ENCODE measurements around the gene VAPB. TPM values are rescaled to one million over a fixed set of nuclear protein-coding genes. Genes with fewer than 3 reads are reported as not detected.
A peak's percentile ranks its signal among the peaks of the same experiment; 100 is the strongest.

The VAPB gene
- total RNA-seq, 1 donor from 2014 or later = 13.0 TPM

- H3K4me3 ChIP-seq (ENCODE audit: low read depth, low read length) = no peak overlapping the region
- no peak for DNase-seq (ENCODE audit: low read depth)
- TF ChIP-seq CTCF (conservative IDR thresholded peaks at IDR 0.05; ENCODE audit: low read depth, low read length) = no peak
Measured at GRCh38 chr20:58479726-58480440, 90.9 kb downstream of the VAPB start.

- no peak overlapping the region for H3K4me3 ChIP-seq (ENCODE audit: low read depth, low read length)
- TF ChIP-seq CTCF (conservative IDR thresholded peaks at IDR 0.05; ENCODE audit: low read depth, low read length) = no peak
- DNase-seq (ENCODE audit: low read depth) = no peak
Measured at GRCh38 chr20:58480551-58481336, 91.7 kb downstream of the VAPB start.

GRCh38 chr20:58481481-58482021, 92.5 kb downstream of the VAPB start:
- peak overlapping the region; percentile 41 for H3K4me3 ChIP-seq (ENCODE audit: low read depth, low read length)
- peak; percentile 76 for TF ChIP-seq CTCF (conservative IDR thresholded peaks at IDR 0.05; ENCODE audit: low read depth, low read length)
- DNase-seq (ENCODE audit: low read depth) = no peak

- TF ChIP-seq CTCF (conservative IDR thresholded peaks at IDR 0.05; ENCODE audit: low read depth, low read length) = no peak
- H3K4me3 ChIP-seq (ENCODE audit: low read depth, low read length) = no peak overlapping the region
- DNase-seq (ENCODE audit: low read depth) = no peak
Measured at GRCh38 chr20:58482416-58482815, 93.4 kb downstream of the VAPB start.

- no peak overlapping the region for H3K4me3 ChIP-seq (ENCODE audit: low read depth, low read length)
- TF ChIP-seq CTCF (conservative IDR thresholded peaks at IDR 0.05; ENCODE audit: low read depth, low read length) = no peak
- no peak for DNase-seq (ENCODE audit: low read depth)
Measured at GRCh38 chr20:58483051-58483450, 94.0 kb downstream of the VAPB start.

GRCh38 chr20:58483470-58483869, 94.4 kb downstream of the VAPB start:
- no peak for DNase-seq (ENCODE audit: low read depth)
- no peak for TF ChIP-seq CTCF (conservative IDR thresholded peaks at IDR 0.05; ENCODE audit: low read depth, low read length)
- no peak overlapping the region for H3K4me3 ChIP-seq (ENCODE audit: low read depth, low read length)

Measured in epithelial cell of proximal tubule (primary cell).